ENCODE measurements around the gene GPR143. TPM values are rescaled to one million over a fixed set of nuclear protein-coding genes. Genes with fewer than 3 reads are reported as not detected.

GPR143 gene
- total RNA-seq, 1 experiment from 2014 or later: 1.8 TPM

DNA sequence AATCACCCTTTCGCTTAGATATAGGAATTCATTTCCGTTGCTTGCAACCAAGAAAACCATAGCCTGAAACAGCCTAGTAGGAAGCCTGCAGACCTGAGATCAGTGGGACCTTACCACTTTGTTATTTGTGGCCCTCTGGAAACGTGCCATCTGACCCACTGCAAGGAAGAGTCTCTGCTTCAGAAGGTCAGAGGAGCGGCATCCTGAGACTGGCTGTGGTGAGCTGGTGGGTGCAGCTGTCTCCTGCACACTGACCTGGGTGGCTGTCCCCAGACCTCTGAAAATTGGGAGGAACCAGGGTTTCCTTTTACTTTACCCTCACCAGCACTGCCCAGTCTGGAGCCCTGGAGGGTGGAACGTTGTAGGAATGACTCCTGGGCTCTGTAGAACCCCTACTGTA is 38.8 kb upstream of the GPR143 start:
- POLR2A ChIA-PET: no interaction called here
- intact Hi-C loops (cut with micrococcal nuclease): no loop called here

DNA sequence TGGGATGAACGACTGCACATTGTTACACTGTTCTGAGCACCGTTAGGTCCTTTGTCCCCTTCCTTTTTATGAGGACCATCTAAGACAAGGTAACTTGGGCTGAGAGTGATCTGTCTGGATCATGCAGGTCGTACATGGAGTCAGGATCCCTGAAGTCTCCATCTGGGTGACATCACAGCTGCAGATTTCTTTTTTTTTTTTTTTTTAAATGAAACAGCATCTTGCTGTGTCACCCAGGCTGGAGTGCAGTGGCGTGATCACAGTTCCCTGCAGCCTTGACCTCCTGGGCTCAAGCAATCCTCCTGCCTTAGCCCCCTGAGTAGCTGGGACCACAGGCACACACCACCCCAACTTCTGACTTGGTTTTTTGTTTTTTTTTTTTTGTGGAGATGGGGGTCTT is 37.1 kb upstream of the GPR143 start:
- TF ChIP-seq CBX3 (IDR thresholded peaks at IDR 0.05; ENCODE audit: low read depth): no peak
- no peak for TF ChIP-seq SP1 (IDR thresholded peaks at IDR 0.05; ENCODE audit: low read depth)
- no peak for TF ChIP-seq ZNF274 (IDR thresholded peaks at IDR 0.05; ENCODE audit: low read depth, low read length)
- TF ChIP-seq EGR1 (IDR thresholded peaks at IDR 0.05; ENCODE audit: low read depth): no peak
- TF ChIP-seq SIN3A (IDR thresholded peaks at IDR 0.05; ENCODE audit: low read depth): no peak
- TF ChIP-seq MAX (IDR thresholded peaks at IDR 0.05): no peak
- H4K20me1 ChIP-seq (ENCODE audit: insufficient read depth): no peaks in the 10 kb centered on the region
- H3K9me2 ChIP-seq (ENCODE audit: insufficient read depth): no peaks in the 10 kb centered on the region
- CTCF ChIA-PET: no interaction called here
- no peak overlapping the region for H2AFZ ChIP-seq (ENCODE audit: low read depth, low read length, poor library complexity, severe bottlenecking)
- no TSS peak for BruUV-seq (replicated peaks)
- no peaks in the 10 kb centered on the region for H3K79me2 ChIP-seq (ENCODE audit: insufficient read depth, low read length)
- no peak for ATAC-seq
- RAD21 ChIA-PET (ENCODE audit: low non-redundant PET in 1 of 2, low total read pairs in 2 of 2, uncharacterized antibody in 2 of 2, unreplicated experiment in 2 of 2): no interaction called here
- no peak overlapping the region for H3K4me3 ChIP-seq (replicated peaks in 1 of 2; ENCODE audit: low read depth in 1 of 2, low read length in 2 of 2)
- peaks cover 2 to 4% of the 10 kb centered on the region in 2 experiments; a peak in 1 of 4 replicates for H3K4me1 ChIP-seq (ENCODE audit: control insufficient read depth in 1 of 2, insufficient read depth in 2 of 2, low read length in 2 of 2)
- no peaks in the 10 kb centered on the region for H3K27me3 ChIP-seq (ENCODE audit: insufficient read depth, low read length)
- H3K4me2 ChIP-seq (ENCODE audit: low read length): no peak overlapping the region
- POLR2A ChIA-PET: no interaction called here
- H3K9me3 ChIP-seq (ENCODE audit: control insufficient read depth in 1 of 2, insufficient read depth in 1 of 2, low read depth in 1 of 2, low read length in 2 of 2): no peaks in the 10 kb centered on the region
- no peak for DNase-seq (ENCODE audit: low read depth, low spot score)
- no peak overlapping the region for H3K9ac ChIP-seq (ENCODE audit: low read length)
- no peak overlapping the region for H3K27ac ChIP-seq (ENCODE audit: low read depth, low read length)
- H3K36me3 ChIP-seq (ENCODE audit: control insufficient read depth in 1 of 2, insufficient read depth in 2 of 2, low read length in 2 of 2): no peaks in the 10 kb centered on the region
- intact Hi-C loops (cut with micrococcal nuclease): no loop called here

More for the DNA sequence above, 38.8 kb upstream of the GPR143 start:
- ATAC-seq (no peak), DNase-seq (ENCODE audit: low read depth, low spot score) (no peak)
- Histone ChIP-seq H3K27me3 (ENCODE audit: insufficient read depth, low read length) (no peaks in the 10 kb centered on the region), H3K79me2 (ENCODE audit: insufficient read depth, low read length) (no peaks in the 10 kb centered on the region), H2AFZ (ENCODE audit: low read depth, low read length, poor library complexity, severe bottlenecking) (no peak overlapping the region), H3K9me2 (ENCODE audit: insufficient read depth) (no peaks in the 10 kb centered on the region), H3K4me1 (ENCODE audit: control insufficient read depth in 1 of 2, insufficient read depth in 2 of 2, low read length in 2 of 2) (peaks cover 2 to 6% of the 10 kb centered on the region in 2 experiments; a peak in 1 of 4 replicates), H3K4me2 (ENCODE audit: low read length) (no peak overlapping the region), H3K36me3 (ENCODE audit: control insufficient read depth in 1 of 2, insufficient read depth in 2 of 2, low read length in 2 of 2) (no peaks in the 10 kb centered on the region), H3K9me3 (ENCODE audit: control insufficient read depth in 1 of 2, insufficient read depth in 1 of 2, low read depth in 1 of 2, low read length in 2 of 2) (no peaks in the 10 kb centered on the region), H3K4me3 (replicated peaks in 1 of 2; ENCODE audit: low read depth in 1 of 2, low read length in 2 of 2) (no peak overlapping the region), H4K20me1 (ENCODE audit: insufficient read depth) (no peaks in the 10 kb centered on the region), H3K27ac (ENCODE audit: low read depth, low read length) (no peak overlapping the region), H3K9ac (ENCODE audit: low read length) (no peak overlapping the region)
- ChIA-PET CTCF (no interaction called here), RAD21 (ENCODE audit: low non-redundant PET in 1 of 2, low total read pairs in 2 of 2, uncharacterized antibody in 2 of 2, unreplicated experiment in 2 of 2) (no interaction called here)
- no TSS peak for BruUV-seq (replicated peaks)
- TF ChIP-seq EGR1 (IDR thresholded peaks at IDR 0.05; ENCODE audit: low read depth) (no peak), ZNF274 (IDR thresholded peaks at IDR 0.05; ENCODE audit: low read depth, low read length) (no peak), YY1 (IDR thresholded peaks at IDR 0.05; ENCODE audit: extremely low read depth, insufficient replicate concordance, low read depth, low read length) (no peak), EZH2phosphoT487 (IDR thresholded peaks at IDR 0.05; ENCODE audit: borderline replicate concordance) (no peak)
